Hepatocyte (in vitro differentiated cells): Measurements from ENCODE around the gene PRMT6.

ENCODE experiments used
- EZH2 ChIP-seq: fragments of 200-600 bp; sonication (generic); IDR thresholded peaks from 2 replicates; pipeline ENCODE4 v1.6.1; 2016; ENCODE audit warnings: antibody characterized with exemption, mild to moderate bottlenecking, borderline replicate concordance
- EZH2phosphoT487 ChIP-seq: fragments of 200-600 bp; sonication (generic); IDR thresholded peaks from one replicate; pipeline ENCODE4 v1.6.1; 2018; ENCODE audit warnings: antibody characterized with exemption, mild to moderate bottlenecking, low read depth, moderate library complexity; ENCODE audit not compliant: unreplicated experiment, severe bottlenecking
- TF ChIP-seq, protein P1 (sequence below): fragments of 200-600 bp; sonication (generic); IDR thresholded peaks from 2 replicates; pipeline ENCODE4 v1.5.1; 2016; ENCODE audit warnings: antibody characterized with exemption, mild to moderate bottlenecking; ENCODE audit not compliant: poor library complexity

DNA sequence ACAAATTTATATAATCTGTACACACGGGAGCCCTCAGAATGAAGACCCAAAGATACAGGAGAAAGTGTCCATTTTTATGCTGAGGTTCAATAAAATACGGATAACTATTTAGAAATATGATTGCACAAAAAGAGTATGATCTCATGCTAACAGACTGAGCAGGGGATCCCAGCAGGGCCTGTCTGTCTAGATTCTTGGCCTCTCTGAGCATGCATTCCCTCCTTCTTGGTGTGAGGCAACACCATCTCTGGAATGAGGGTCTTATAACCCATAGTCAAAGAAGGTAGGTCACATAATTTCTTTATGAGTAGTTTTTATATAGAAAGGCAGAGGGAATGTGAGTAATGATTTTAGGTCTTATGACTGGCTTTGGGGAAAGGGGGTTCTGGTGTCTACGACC is 5.4 kb downstream of the PRMT6 start:
- no peak for TF ChIP-seq EZH2phosphoT487
- TF ChIP-seq, protein P1, sequence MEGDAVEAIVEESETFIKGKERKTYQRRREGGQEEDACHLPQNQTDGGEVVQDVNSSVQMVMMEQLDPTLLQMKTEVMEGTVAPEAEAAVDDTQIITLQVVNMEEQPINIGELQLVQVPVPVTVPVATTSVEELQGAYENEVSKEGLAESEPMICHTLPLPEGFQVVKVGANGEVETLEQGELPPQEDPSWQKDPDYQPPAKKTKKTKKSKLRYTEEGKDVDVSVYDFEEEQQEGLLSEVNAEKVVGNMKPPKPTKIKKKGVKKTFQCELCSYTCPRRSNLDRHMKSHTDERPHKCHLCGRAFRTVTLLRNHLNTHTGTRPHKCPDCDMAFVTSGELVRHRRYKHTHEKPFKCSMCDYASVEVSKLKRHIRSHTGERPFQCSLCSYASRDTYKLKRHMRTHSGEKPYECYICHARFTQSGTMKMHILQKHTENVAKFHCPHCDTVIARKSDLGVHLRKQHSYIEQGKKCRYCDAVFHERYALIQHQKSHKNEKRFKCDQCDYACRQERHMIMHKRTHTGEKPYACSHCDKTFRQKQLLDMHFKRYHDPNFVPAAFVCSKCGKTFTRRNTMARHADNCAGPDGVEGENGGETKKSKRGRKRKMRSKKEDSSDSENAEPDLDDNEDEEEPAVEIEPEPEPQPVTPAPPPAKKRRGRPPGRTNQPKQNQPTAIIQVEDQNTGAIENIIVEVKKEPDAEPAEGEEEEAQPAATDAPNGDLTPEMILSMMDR = no peak
- TF ChIP-seq EZH2 = no peak
